Duodenal mucosa (tissue), 2 donors: Measurements from ENCODE around the gene ADAP1.

ENCODE experiments used
- H3K27ac ChIP-seq: one replicate; pipeline ENCODE4 v1.7.0; 2013; ENCODE audit warnings: low read depth, low read length
- H3K27me3 ChIP-seq, 2 donors: one replicate each; pipeline ENCODE4 v1.7.0; 2013; ENCODE audit warnings: low read length in 2 of 2, control low read depth in 1 of 2; ENCODE audit not compliant: insufficient read depth in 2 of 2, control insufficient read depth in 1 of 2
- H3K36me3 ChIP-seq, 2 donors: one replicate each; pipeline ENCODE4 v1.7.0; 2013; ENCODE audit warnings: low read length in 2 of 2, control low read depth in 1 of 2; ENCODE audit not compliant: insufficient read depth in 2 of 2, control insufficient read depth in 1 of 2
- H3K4me1 ChIP-seq, 2 donors: one replicate each; pipeline ENCODE4 v1.7.0; 2013; ENCODE audit warnings: low read length in 2 of 2, control low read depth in 1 of 2; ENCODE audit not compliant: insufficient read depth in 2 of 2, control insufficient read depth in 1 of 2
- H3K4me3 ChIP-seq, 2 donors: one replicate each; pipeline ENCODE4 v1.7.0; 2013; ENCODE audit warnings: low read length in 2 of 2, low read depth in 1 of 2
- H3K9ac ChIP-seq, 2 donors: one replicate each; pipeline ENCODE4 v1.7.0; 2013; ENCODE audit warnings: low read length in 2 of 2, low read depth in 1 of 2
- H3K9me3 ChIP-seq, 2 donors: one replicate each; pipeline ENCODE4 v1.7.0; 2013; ENCODE audit warnings: low read length in 2 of 2, control low read depth in 1 of 2; ENCODE audit not compliant: control insufficient read depth in 1 of 2

The ADAP1 gene

GRCh38 chr7:987909-988308 is 33.4 kb upstream of the ADAP1 start:
- Histone ChIP-seq H3K36me3 (no peaks in the 10 kb centered on the region), H3K4me1 (peaks cover 2 to 11% of the 10 kb centered on the region in 2 donors), H3K27me3 (no peaks in the 10 kb centered on the region), H3K9me3 (no peaks in the 10 kb centered on the region), H3K27ac (no peak overlapping the region), H3K4me3 (no peak overlapping the region), H3K9ac (no peak overlapping the region)

- peaks cover 8 to 11% of the 10 kb centered on the region in 2 donors for H3K4me1 ChIP-seq
- H3K27me3 ChIP-seq: no peaks in the 10 kb centered on the region
- no peaks in the 10 kb centered on the region for H3K9me3 ChIP-seq
- H3K27ac ChIP-seq: no peak overlapping the region
- no peaks in the 10 kb centered on the region for H3K36me3 ChIP-seq
- peak overlapping the region in 1 of 2 donors; percentile 47 for H3K9ac ChIP-seq
- peak overlapping the region; percentile 36 to 40 for H3K4me3 ChIP-seq
These were observed 32.6 kb upstream of the ADAP1 start for GRCh38 chr7:986766-987751.

GRCh38 chr7:985915-986741 is 31.6 kb upstream of the ADAP1 start:
- H3K9ac ChIP-seq: peak overlapping the region in 1 of 2 donors; percentile 47
- H3K27me3 ChIP-seq: no peaks in the 10 kb centered on the region
- H3K27ac ChIP-seq: no peak overlapping the region
- H3K4me3 ChIP-seq: peak overlapping the region; percentile 36 to 40
- peaks cover 8 to 11% of the 10 kb centered on the region in 2 donors for H3K4me1 ChIP-seq
- no peaks in the 10 kb centered on the region for H3K9me3 ChIP-seq
- H3K36me3 ChIP-seq: no peaks in the 10 kb centered on the region

- Histone ChIP-seq H3K4me1 (peaks cover 8 to 13% of the 10 kb centered on the region in 2 donors), H3K9ac (no peak overlapping the region), H3K27me3 (no peaks in the 10 kb centered on the region), H3K27ac (no peak overlapping the region), H3K36me3 (no peaks in the 10 kb centered on the region), H3K9me3 (no peaks in the 10 kb centered on the region), H3K4me3 (no peak overlapping the region)
These were observed 30.6 kb upstream of the ADAP1 start for GRCh38 chr7:985127-985416.

GRCh38 chr7:984361-985126 is 30.1 kb upstream of the ADAP1 start:
- Histone ChIP-seq H3K4me3 (no peak overlapping the region), H3K27ac (no peak overlapping the region), H3K27me3 (no peaks in the 10 kb centered on the region), H3K4me1 (peaks cover 13 to 18% of the 10 kb centered on the region in 2 donors), H3K36me3 (no peaks in the 10 kb centered on the region), H3K9me3 (no peaks in the 10 kb centered on the region), H3K9ac (no peak overlapping the region)

GRCh38 chr7:983616-984071 is 29.2 kb upstream of the ADAP1 start:
- Histone ChIP-seq H3K4me1 (peaks cover 22 to 24% of the 10 kb centered on the region in 2 donors), H3K4me3 (peak overlapping the region in 1 of 2 donors; percentile 35), H3K36me3 (no peaks in the 10 kb centered on the region), H3K27ac (no peak overlapping the region), H3K27me3 (no peaks in the 10 kb centered on the region), H3K9ac (peak overlapping the region; percentile 25 to 33), H3K9me3 (no peaks in the 10 kb centered on the region)

- Histone ChIP-seq H3K36me3 (no peaks in the 10 kb centered on the region), H3K27ac (peak within 1 kb of the TSS; percentile 20), H3K9ac (peak within 1 kb of the TSS; percentile 25 to 33), H3K4me1 (peaks cover 25 to 29% of the 10 kb centered on the region in 2 donors), H3K9me3 (no peaks in the 10 kb centered on the region), H3K27me3 (no peaks in the 10 kb centered on the region), H3K4me3 (peak within 1 kb of the TSS in 1 of 2 donors; percentile 35)
These were observed 28.6 kb upstream of the ADAP1 start, which contains the start of gene CYP2W1 for GRCh38 chr7:983004-983615. CYP2W1 (plus strand) TSS chr7:983181; CDS start chr7:983212, 31 bp downstream.

- Histone ChIP-seq H3K9ac (peak overlapping the region in 1 of 2 donors; percentile 10), H3K27me3 (no peaks in the 10 kb centered on the region), H3K36me3 (no peaks in the 10 kb centered on the region), H3K4me3 (no peak overlapping the region), H3K27ac (peak overlapping the region; percentile 20), H3K9me3 (no peaks in the 10 kb centered on the region), H3K4me1 (peaks cover 25 to 31% of the 10 kb centered on the region in 2 donors)
These were observed 28.1 kb upstream of the ADAP1 start for GRCh38 chr7:982511-983003.

- H3K27me3 ChIP-seq: no peaks in the 10 kb centered on the region
- H3K9ac ChIP-seq: no peak overlapping the region
- H3K36me3 ChIP-seq: no peaks in the 10 kb centered on the region
- no peak overlapping the region for H3K27ac ChIP-seq
- H3K4me3 ChIP-seq: no peak overlapping the region
- H3K9me3 ChIP-seq: no peaks in the 10 kb centered on the region
- peaks cover 30 to 35% of the 10 kb centered on the region in 2 donors for H3K4me1 ChIP-seq
These were observed 27.5 kb upstream of the ADAP1 start for GRCh38 chr7:981793-982510.
